ENCODE measurements around the gene BSND. TPM values are rescaled to one million over a fixed set of nuclear protein-coding genes. Genes with fewer than 3 reads are reported as not detected.
"Not testable (repeated sequence)": the region's sequence is repeated elsewhere in the genome, so short reads cannot be mapped to it uniquely, and the experiment has no call there.

The BSND gene
- total RNA-seq, 2 donors from 2014 or later = not detected

- no peaks in the 10 kb centered on the region for H3K4me1 ChIP-seq
- no peaks in the 10 kb centered on the region for H3K9me3 ChIP-seq
- no peak for TF ChIP-seq CTCF (IDR thresholded peaks at IDR 0.05)
- DNase-seq (ENCODE audit: low spot score) = no peak
- no peak overlapping the region for H3K27ac ChIP-seq
- H3K27me3 ChIP-seq = no peaks in the 10 kb centered on the region
- no peaks in the 10 kb centered on the region for H3K36me3 ChIP-seq
- no peak overlapping the region for H3K4me3 ChIP-seq
Observed at GRCh38 chr1:55015731-55016620, 17.2 kb downstream of the BSND start.

GRCh38 chr1:55018395-55018794 is 19.7 kb downstream of the BSND start:
- H3K27me3 ChIP-seq = no peaks in the 10 kb centered on the region

GRCh38 chr1:55021942-55022546 is 23.3 kb downstream of the BSND start:
- TF ChIP-seq CTCF (IDR thresholded peaks at IDR 0.05) = peak; percentile 67 to 84
- Histone ChIP-seq H3K36me3 (no peaks in the 10 kb centered on the region), H3K9me3 (no peaks in the 10 kb centered on the region), H3K4me1 (no peaks in the 10 kb centered on the region), H3K4me3 (no peak overlapping the region), H3K27ac (no peak overlapping the region), H3K27me3 (no peaks in the 10 kb centered on the region)
- DNase-seq (ENCODE audit: low spot score) = peak; percentile 70

More at GRCh38 chr1:55018395-55018794, 19.7 kb downstream of the BSND start:
- DNase-seq (ENCODE audit: low spot score) = no peak
- Histone ChIP-seq H3K36me3 (no peaks in the 10 kb centered on the region), H3K4me3 (no peak overlapping the region), H3K4me1 (no peaks in the 10 kb centered on the region), H3K9me3 (no peaks in the 10 kb centered on the region), H3K27ac (no peak overlapping the region)
- TF ChIP-seq CTCF (IDR thresholded peaks at IDR 0.05) = no peak

- not testable (repeated sequence) for H3K9me3 ChIP-seq; H3K27ac ChIP-seq; H3K36me3 ChIP-seq; DNase-seq (ENCODE audit: low spot score); H3K4me3 ChIP-seq; H3K4me1 ChIP-seq; H3K27me3 ChIP-seq
Observed at GRCh38 chr1:55024163-55024562, 25.4 kb downstream of the BSND start.

GRCh38 chr1:55026682-55027081 is 27.9 kb downstream of the BSND start:
- H3K36me3 ChIP-seq; H3K9me3 ChIP-seq; H3K27me3 ChIP-seq; H3K27ac ChIP-seq; DNase-seq (ENCODE audit: low spot score); H3K4me1 ChIP-seq; H3K4me3 ChIP-seq: not testable (repeated sequence)

GRCh38 chr1:55031098-55031497 is 32.4 kb downstream of the BSND start:
- H3K27me3 ChIP-seq; H3K27ac ChIP-seq; DNase-seq (ENCODE audit: low spot score); H3K4me1 ChIP-seq; H3K4me3 ChIP-seq; H3K36me3 ChIP-seq; H3K9me3 ChIP-seq: not testable (repeated sequence)

- Histone ChIP-seq H3K27ac (no peak overlapping the region), H3K36me3 (no peaks in the 10 kb centered on the region), H3K4me1 (no peaks in the 10 kb centered on the region), H3K27me3 (no peaks in the 10 kb centered on the region), H3K4me3 (no peak overlapping the region), H3K9me3 (no peaks in the 10 kb centered on the region)
- DNase-seq (ENCODE audit: low spot score) = no peak
- no peak for TF ChIP-seq CTCF (IDR thresholded peaks at IDR 0.05)
Observed at GRCh38 chr1:55033265-55033614, 34.5 kb downstream of the BSND start.

Data from right atrium auricular region (tissue), 2 donors.